Neural cell (in vitro differentiated cells): ENCODE data around the gene JMY. TPM values are rescaled to one million over a fixed set of nuclear protein-coding genes. Genes with fewer than 3 reads are reported as not detected.

ENCODE experiments used
- H2AFZ ChIP-seq: fragments of 200-600, 300-800 bp; sonication (generic), shearing (Covaris generic); 2 replicates; pipeline ENCODE4 v1.6.0; 2014; ENCODE audit warnings: low read depth, mild to moderate bottlenecking, antibody characterized with exemption, low read length, moderate library complexity
- H3F3A ChIP-seq: fragments of 200-600 bp; shearing (Covaris generic); 2 replicates; pipeline ENCODE4 v1.6.1; 2016; ENCODE audit warnings: mild to moderate bottlenecking, moderate library complexity, mixed read lengths, antibody characterized with exemption, low read length; ENCODE audit not compliant: insufficient read depth, poor library complexity, severe bottlenecking
- H3K27ac ChIP-seq: fragments of 200-600, 300-800 bp; sonication (generic), shearing (Covaris generic); 2 replicates; pipeline ENCODE4 v1.5.1; 2014; ENCODE audit warnings: mild to moderate bottlenecking, low read length, moderate library complexity
- H3K27me3 ChIP-seq: fragments of 300-800, 200-600 bp; sonication (generic), shearing (Covaris generic); 2 replicates; pipeline ENCODE4 v1.6.0; 2014; ENCODE audit warnings: mild to moderate bottlenecking, low read depth, low read length, moderate library complexity; ENCODE audit not compliant: insufficient read depth
- H3K36me3 ChIP-seq: fragments of 300-800, 200-600 bp; sonication (generic), shearing (Covaris generic); 2 replicates; pipeline ENCODE4 v1.5.1; 2014; ENCODE audit warnings: mild to moderate bottlenecking, antibody characterized with exemption, low read length, moderate library complexity; ENCODE audit not compliant: insufficient read depth
- H3K4me2 ChIP-seq: fragments of 300-800, 200-600 bp; sonication (generic), shearing (Covaris generic); 2 replicates; pipeline ENCODE4 v1.6.0; 2014; ENCODE audit warnings: mild to moderate bottlenecking, low read length
- H3K4me3 ChIP-seq: fragments of 300-800, 200-600 bp; sonication (generic), shearing (Covaris generic); 2 replicates; pipeline ENCODE4 v1.5.1; 2014; ENCODE audit warnings: mild to moderate bottlenecking, low read length, moderate library complexity
- H3K79me2 ChIP-seq: fragments of 200-600 bp; shearing (Covaris generic); replicated peaks from 2 replicates; pipeline ENCODE4 v1.6.0; 2014; ENCODE audit warnings: mild to moderate bottlenecking, low read length, moderate library complexity; ENCODE audit not compliant: insufficient read depth
- H3K9ac ChIP-seq: fragments of 300-800, 200-600 bp; sonication (generic), shearing (Covaris generic); 2 replicates; pipeline ENCODE4 v1.6.1; 2016; ENCODE audit warnings: mild to moderate bottlenecking, low read length, mixed read lengths
- H3K9me2 ChIP-seq: fragments of 200-600 bp; shearing (Covaris generic); 2 replicates; pipeline ENCODE4 v1.6.1; 2016; ENCODE audit warnings: mild to moderate bottlenecking, low read length, mixed read lengths; ENCODE audit not compliant: insufficient read depth
- H3K9me3 ChIP-seq: fragments of 200-600, 300-800 bp; sonication (generic), shearing (Covaris generic); 2 replicates; pipeline ENCODE4 v1.6.1; 2016; ENCODE audit warnings: mild to moderate bottlenecking, mixed run types, low read length, moderate library complexity, mixed read lengths
- H4K20me1 ChIP-seq: fragments of 200-600 bp; shearing (Covaris generic); 2 replicates; pipeline ENCODE4 v1.6.1; 2016; ENCODE audit warnings: mild to moderate bottlenecking, mixed run types; ENCODE audit not compliant: insufficient read depth
- EP300 ChIP-seq: fragments of 450-650 bp; conservative IDR thresholded peaks from 2 replicates; pipeline ENCODE4 v1.6.1; 2014; ENCODE audit warnings: antibody characterized with exemption, mild to moderate bottlenecking, moderate library complexity; ENCODE audit not compliant: poor library complexity, severe bottlenecking
- EZH2 ChIP-seq: fragments of 200-600, 300-800 bp; shearing (Covaris generic), sonication (generic); IDR thresholded peaks from 2 replicates; pipeline ENCODE4 v1.6.1; 2014; ENCODE audit warnings: antibody characterized with exemption, low read length, borderline replicate concordance, mild to moderate bottlenecking; ENCODE audit not compliant: insufficient read depth, poor library complexity, severe bottlenecking
- MXI1 ChIP-seq: fragments of 450-650 bp; conservative IDR thresholded peaks from 2 replicates; pipeline ENCODE4 v1.6.1; 2014; ENCODE audit warnings: antibody characterized with exemption, mild to moderate bottlenecking; ENCODE audit not compliant: poor library complexity, severe bottlenecking
- POLR2AphosphoS5 ChIP-seq: IDR thresholded peaks from 2 replicates; pipeline ENCODE4 v1.6.1; 2012
- RAD21 ChIP-seq: fragments of 450-650 bp; conservative IDR thresholded peaks from 2 replicates; pipeline ENCODE4 v1.6.1; 2014; ENCODE audit warnings: antibody characterized with exemption, mild to moderate bottlenecking, moderate library complexity
- SMC3 ChIP-seq: fragments of 450-650 bp; conservative IDR thresholded peaks from 2 replicates; pipeline ENCODE4 v1.6.1; 2014; ENCODE audit warnings: antibody characterized with exemption, mild to moderate bottlenecking, moderate library complexity; ENCODE audit not compliant: poor library complexity
- TAF1 ChIP-seq: IDR thresholded peaks from 2 replicates; pipeline ENCODE4 v1.6.1; 2012; ENCODE audit warnings: low read depth
- polyA plus RNA-seq: library from polyadenylated mRNA; depleted of rRNA; stranded (reverse); fragments of >200 nt; gene quantifications from 2 replicates; pipeline ENCODE4 v1.2.3, GENCODE V29; 2014
- TF ChIP-seq, protein P1 (sequence below): fragments of 450-650 bp; IDR thresholded peaks from 2 replicates; pipeline ENCODE4 v1.5.1; 2014; ENCODE audit warnings: antibody characterized with exemption, mild to moderate bottlenecking, moderate library complexity; ENCODE audit not compliant: poor library complexity, severe bottlenecking
- TF ChIP-seq, protein P2 (sequence below): IDR thresholded peaks from 2 replicates; pipeline ENCODE4 v1.6.1; 2012; ENCODE audit warnings: borderline replicate concordance

The JMY gene
- polyA plus RNA-seq, 1 donor from 2014 or later, result 19.3 TPM

DNA sequence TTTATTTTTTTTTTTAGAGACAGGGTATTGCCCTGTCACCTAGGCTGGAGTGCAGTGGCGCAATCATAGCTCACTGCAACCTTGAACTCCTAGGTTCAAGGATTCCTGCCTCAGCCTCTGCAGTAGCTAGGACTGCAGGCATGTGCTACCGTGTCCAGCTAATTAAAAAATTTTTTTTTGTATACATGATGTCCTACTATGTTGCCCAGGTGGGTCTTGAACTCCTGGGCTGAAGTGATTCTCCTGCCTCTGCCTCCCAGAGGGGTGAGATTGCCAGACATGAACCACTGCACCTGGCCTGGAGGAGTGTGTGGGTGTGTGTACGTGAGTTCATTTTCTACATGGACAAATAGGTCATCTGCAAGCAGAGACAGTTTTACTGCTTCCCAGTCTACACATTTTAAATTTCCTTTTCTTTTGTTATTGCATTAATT is 33.8 kb downstream of the JMY start:
- Histone ChIP-seq H3K27me3 (no peaks in the 10 kb centered on the region), H4K20me1 (no peaks in the 10 kb centered on the region), H3K9me3 (no peaks in the 10 kb centered on the region), H3K4me2 (no peak overlapping the region), H3K9ac (no peak overlapping the region), H3K9me2 (no peaks in the 10 kb centered on the region), H3K4me3 (no peak overlapping the region), H2AFZ (no peak overlapping the region), H3K27ac (no peak overlapping the region), H3K79me2 (peaks cover 18% of the 10 kb centered on the region), H3F3A (no peaks in the 10 kb centered on the region), H3K36me3 (no peaks in the 10 kb centered on the region)
- TF ChIP-seq POLR2AphosphoS5 (no peak), EZH2 (no peak), TAF1 (no peak), EP300 (no peak), SMC3 (no peak), MXI1 (no peak), RAD21 (no peak)
- TF ChIP-seq, protein P1, sequence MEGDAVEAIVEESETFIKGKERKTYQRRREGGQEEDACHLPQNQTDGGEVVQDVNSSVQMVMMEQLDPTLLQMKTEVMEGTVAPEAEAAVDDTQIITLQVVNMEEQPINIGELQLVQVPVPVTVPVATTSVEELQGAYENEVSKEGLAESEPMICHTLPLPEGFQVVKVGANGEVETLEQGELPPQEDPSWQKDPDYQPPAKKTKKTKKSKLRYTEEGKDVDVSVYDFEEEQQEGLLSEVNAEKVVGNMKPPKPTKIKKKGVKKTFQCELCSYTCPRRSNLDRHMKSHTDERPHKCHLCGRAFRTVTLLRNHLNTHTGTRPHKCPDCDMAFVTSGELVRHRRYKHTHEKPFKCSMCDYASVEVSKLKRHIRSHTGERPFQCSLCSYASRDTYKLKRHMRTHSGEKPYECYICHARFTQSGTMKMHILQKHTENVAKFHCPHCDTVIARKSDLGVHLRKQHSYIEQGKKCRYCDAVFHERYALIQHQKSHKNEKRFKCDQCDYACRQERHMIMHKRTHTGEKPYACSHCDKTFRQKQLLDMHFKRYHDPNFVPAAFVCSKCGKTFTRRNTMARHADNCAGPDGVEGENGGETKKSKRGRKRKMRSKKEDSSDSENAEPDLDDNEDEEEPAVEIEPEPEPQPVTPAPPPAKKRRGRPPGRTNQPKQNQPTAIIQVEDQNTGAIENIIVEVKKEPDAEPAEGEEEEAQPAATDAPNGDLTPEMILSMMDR, result no peak
- TF ChIP-seq, protein P2, sequence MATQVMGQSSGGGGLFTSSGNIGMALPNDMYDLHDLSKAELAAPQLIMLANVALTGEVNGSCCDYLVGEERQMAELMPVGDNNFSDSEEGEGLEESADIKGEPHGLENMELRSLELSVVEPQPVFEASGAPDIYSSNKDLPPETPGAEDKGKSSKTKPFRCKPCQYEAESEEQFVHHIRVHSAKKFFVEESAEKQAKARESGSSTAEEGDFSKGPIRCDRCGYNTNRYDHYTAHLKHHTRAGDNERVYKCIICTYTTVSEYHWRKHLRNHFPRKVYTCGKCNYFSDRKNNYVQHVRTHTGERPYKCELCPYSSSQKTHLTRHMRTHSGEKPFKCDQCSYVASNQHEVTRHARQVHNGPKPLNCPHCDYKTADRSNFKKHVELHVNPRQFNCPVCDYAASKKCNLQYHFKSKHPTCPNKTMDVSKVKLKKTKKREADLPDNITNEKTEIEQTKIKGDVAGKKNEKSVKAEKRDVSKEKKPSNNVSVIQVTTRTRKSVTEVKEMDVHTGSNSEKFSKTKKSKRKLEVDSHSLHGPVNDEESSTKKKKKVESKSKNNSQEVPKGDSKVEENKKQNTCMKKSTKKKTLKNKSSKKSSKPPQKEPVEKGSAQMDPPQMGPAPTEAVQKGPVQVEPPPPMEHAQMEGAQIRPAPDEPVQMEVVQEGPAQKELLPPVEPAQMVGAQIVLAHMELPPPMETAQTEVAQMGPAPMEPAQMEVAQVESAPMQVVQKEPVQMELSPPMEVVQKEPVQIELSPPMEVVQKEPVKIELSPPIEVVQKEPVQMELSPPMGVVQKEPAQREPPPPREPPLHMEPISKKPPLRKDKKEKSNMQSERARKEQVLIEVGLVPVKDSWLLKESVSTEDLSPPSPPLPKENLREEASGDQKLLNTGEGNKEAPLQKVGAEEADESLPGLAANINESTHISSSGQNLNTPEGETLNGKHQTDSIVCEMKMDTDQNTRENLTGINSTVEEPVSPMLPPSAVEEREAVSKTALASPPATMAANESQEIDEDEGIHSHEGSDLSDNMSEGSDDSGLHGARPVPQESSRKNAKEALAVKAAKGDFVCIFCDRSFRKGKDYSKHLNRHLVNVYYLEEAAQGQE, result no peak

DNA sequence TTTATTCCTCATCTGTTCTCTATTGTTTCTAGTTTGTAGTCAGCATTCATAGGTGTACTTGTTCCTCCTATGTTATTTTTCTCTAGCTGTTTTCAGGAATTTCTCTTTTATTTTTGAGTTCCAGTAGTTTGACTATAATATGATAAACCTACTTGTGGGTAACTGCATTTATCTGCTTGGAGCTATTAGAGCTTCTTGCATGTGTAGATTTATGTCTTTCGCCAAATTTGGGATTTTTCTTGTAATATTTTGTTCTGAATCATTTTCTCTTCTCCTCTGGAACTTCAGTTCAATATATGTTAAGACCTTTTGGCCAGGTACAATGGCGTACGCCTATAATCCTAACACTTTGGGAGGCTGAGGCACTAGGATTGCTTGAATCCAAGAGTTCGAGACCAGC is 37.4 kb downstream of the JMY start:
- Histone ChIP-seq H2AFZ (no peak overlapping the region), H3K4me2 (no peak overlapping the region), H3K36me3 (no peaks in the 10 kb centered on the region), H3K9me3 (no peaks in the 10 kb centered on the region), H3K27me3 (no peaks in the 10 kb centered on the region), H3K9ac (no peak overlapping the region), H3K79me2 (peaks cover 13% of the 10 kb centered on the region), H3F3A (no peaks in the 10 kb centered on the region), H3K9me2 (no peaks in the 10 kb centered on the region), H3K27ac (no peak overlapping the region), H4K20me1 (no peaks in the 10 kb centered on the region), H3K4me3 (no peak overlapping the region)
- TF ChIP-seq MXI1 (no peak), RAD21 (no peak), TAF1 (no peak), POLR2AphosphoS5 (no peak), SMC3 (no peak), EP300 (no peak), EZH2 (no peak)
- TF ChIP-seq, protein P2, result no peak
- TF ChIP-seq, protein P1, result no peak
